ENCODE data around the gene LRRN2. TPM values are rescaled to one million over a fixed set of nuclear protein-coding genes. Genes with fewer than 3 reads are reported as not detected.

The LRRN2 gene
- total RNA-seq, 2 experiments from 2014 or later = 0.15 TPM; not detected in 1

- ChIA-PET POLR2A (no interaction called here), CTCF (interaction anchor here (1.5 to 5.1 kb wide), 2 partner anchors 179 to 238 kb away, joined by 3 to 50 read pairs; no protein-coding TSS in a partner anchor)
Observed at GRCh38 chr1:204568576-204569315, 116.8 kb downstream of the LRRN2 start.

Other genes with a start within 250 kb of the LRRN2 start
- gene PIK3C2B, start 190.9 kb downstream of the LRRN2 start, total RNA-seq = 10 to 100 TPM; 23.3 to 25.0 TPM
- 10 to 100 TPM; 64.5 to 66.4 TPM for gene MDM4, start 169.3 kb downstream of the LRRN2 start, total RNA-seq
- under 1 TPM; 0.08 to 0.13 TPM for gene NFASC, start 185.1 kb upstream of the LRRN2 start, total RNA-seq

Data from activated CD8-positive, alpha-beta memory T cell treated with anti-CD3 and anti-CD28 coated beads for 36 hours (primary cell).